Central memory CD4-positive, alpha-beta T cell (primary cell): ENCODE results near the gene CFAP251.
A peak's percentile ranks its signal among the peaks of the same experiment; 100 is the strongest.
"Not testable (repeated sequence)": the region's sequence is repeated elsewhere in the genome, so short reads cannot be mapped to it uniquely, and the experiment has no call there.

Source experiments
- DNase-seq: peaks from one replicate; pipeline ENCODE4 v3.0.0; 2022
- total RNA-seq, 3 experiments: gene quantifications; one replicate each; lab custom pipeline; 2026; lab: John Stamatoyannopoulos, UW

CFAP251 gene
- 1.2 to 3.1 (median 1.9) reads per million in 3 experiments for total RNA-seq

- DNase-seq: peak; percentile 95
These were observed at the start of gene CFAP251 for GRCh38 chr12:121917950-121918678. TSS of gene CFAP251 (plus strand) at chr12:121918592. CDS start at chr12:121921306, 2,714 bp downstream.

DNA sequence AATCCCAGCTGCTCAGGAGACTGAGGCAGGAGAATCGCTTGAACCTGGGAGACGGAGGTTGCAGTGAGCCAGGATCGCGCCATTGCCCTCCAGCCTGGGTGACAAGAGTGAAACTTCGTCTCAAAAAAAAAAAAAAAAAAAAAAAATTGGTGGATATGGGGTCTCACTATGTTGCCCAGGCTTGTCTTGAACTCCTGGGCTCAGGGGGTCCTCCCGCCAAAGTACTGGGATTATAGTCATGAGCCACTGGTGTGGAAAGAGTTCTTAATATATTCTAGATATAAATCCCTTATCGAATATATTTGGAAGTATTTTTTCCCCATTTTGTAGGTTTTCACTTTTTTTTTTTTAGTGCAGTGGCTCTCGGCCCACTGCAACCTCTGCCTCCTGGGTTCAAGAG lies 49.2 kb upstream of the CFAP251 start:
- DNase-seq: not testable (repeated sequence)

- DNase-seq: no peak
These were observed 46.9 kb upstream of the CFAP251 start for GRCh38 chr12:121871467-121871866.

DNA sequence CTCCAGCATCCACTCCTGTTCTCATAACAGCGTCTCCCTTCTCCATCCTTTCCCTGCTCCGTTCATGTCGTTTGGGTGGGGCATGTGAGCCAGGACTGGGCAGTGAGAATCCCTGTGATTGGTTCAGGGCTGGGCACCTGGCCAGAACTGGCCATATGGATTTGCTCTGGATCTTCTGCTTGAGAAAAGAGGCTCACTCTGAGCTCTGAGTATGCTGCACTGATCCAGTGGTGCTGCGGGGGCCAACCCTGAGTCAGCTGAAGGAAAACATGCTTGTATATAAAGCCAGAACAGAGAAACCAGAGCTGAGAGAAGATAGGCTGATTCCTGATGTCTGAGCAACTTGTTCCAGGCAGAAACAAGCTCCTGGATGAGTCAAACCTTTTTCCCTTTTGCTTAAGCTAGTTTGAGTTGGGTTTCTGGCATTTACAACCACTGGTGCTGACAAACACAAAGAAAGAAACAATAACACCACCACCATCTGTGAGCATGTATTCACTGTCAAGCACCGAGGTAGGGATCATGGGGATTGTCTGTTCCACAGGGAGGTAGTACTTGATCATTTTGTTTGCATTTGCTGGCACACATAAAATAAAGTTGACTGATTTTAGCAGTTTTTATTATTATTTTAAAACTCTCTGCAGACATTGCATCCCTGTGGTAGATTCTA lies 45.7 kb upstream of the CFAP251 start:
- DNase-seq: no peak

DNA sequence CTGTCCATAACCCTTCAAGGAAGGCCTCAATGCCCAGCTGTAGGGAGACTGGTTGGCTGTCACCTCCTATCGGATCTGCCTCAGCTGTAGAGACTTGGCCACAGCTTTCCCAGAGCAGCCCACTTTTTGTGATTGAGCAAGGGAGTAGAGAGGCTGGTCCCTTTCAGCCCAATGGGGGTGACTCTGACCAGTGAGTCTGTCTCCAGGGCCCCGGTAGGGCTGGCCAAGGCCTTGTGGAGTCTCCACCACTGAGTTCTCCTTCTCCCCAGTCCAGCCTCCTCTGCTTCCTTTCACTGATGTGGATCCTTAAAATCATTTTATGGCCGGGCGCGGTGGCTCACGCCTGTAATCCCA lies 45.2 kb upstream of the CFAP251 start:
- DNase-seq: no peak

- no peak for DNase-seq
These were observed 44.3 kb upstream of the CFAP251 start for GRCh38 chr12:121874071-121874470.

- DNase-seq: no peak
These were observed 42.8 kb upstream of the CFAP251 start for GRCh38 chr12:121875582-121875981.

GRCh38 chr12:121876080-121876447 lies 42.3 kb upstream of the CFAP251 start:
- not testable (repeated sequence) for DNase-seq

GRCh38 chr12:121883315-121883660 lies 35.1 kb upstream of the CFAP251 start:
- no peak for DNase-seq

DNA sequence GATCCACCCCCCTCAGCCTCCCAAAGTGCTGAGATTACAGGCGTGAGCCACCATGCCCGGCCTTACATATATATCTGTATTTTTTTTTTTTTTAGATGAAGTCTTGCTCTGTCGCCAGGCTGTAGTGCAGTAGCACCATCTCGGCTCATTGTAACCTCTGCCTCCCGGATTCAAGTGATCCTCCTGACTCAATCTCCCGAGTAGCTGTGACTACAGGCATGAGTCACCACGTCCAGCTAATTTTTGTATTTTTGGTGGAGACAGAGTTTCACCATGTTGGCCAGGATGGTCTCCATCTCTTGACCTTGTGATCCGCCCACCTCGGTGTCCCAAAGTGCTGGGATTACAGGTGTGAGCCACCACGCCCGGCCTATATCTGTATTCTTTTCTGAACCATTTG lies 33.3 kb upstream of the CFAP251 start:
- not testable (repeated sequence) for DNase-seq

GRCh38 chr12:121888083-121888477 lies 30.3 kb upstream of the CFAP251 start:
- DNase-seq: no peak

- DNase-seq: peak; percentile 97
These were observed 29.7 kb upstream of the CFAP251 start, which contains the start of gene PSMD9 for GRCh38 chr12:121888478-121889273. TSS of gene PSMD9 (plus strand) at chr12:121888790. CDS start at chr12:121888857, 67 bp downstream.

DNA sequence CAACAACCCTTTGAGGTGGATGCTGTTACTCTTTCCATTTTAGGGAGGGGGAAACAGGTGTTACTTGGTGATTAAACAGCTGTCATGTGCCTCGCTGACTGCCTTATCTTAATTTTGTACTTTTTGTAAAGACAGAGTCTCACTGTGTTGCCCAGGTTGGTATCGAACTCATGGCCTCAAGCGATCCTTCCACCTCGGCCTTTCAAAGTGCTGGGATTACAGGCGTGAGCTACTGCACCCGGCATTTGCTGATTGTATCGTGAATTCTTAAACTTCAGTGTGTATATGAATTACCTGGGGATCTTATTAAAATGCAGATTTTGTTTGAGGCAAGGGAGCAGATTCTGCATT lies 29.1 kb upstream of the CFAP251 start:
- DNase-seq: no peak

DNA sequence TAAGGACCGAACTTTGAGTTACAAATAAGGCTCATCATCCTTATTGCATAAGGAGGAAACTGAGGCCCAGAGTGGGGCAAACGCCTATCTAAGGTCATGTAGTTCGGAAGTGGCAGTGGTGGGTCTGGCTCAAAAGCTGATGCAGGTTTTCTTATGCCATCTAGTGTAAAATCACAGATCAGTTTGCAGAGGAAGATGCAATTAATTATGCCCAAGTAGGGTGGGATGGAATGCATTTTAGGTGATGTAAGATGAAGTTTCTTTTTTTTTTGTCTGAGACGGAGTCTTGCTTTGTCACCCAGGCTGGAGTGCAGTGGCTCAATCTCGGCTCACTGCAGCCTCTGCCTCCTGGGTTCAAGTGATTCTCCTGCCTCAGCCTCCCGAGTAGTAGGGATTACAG lies 28.7 kb upstream of the CFAP251 start:
- DNase-seq: not testable (repeated sequence)

DNA sequence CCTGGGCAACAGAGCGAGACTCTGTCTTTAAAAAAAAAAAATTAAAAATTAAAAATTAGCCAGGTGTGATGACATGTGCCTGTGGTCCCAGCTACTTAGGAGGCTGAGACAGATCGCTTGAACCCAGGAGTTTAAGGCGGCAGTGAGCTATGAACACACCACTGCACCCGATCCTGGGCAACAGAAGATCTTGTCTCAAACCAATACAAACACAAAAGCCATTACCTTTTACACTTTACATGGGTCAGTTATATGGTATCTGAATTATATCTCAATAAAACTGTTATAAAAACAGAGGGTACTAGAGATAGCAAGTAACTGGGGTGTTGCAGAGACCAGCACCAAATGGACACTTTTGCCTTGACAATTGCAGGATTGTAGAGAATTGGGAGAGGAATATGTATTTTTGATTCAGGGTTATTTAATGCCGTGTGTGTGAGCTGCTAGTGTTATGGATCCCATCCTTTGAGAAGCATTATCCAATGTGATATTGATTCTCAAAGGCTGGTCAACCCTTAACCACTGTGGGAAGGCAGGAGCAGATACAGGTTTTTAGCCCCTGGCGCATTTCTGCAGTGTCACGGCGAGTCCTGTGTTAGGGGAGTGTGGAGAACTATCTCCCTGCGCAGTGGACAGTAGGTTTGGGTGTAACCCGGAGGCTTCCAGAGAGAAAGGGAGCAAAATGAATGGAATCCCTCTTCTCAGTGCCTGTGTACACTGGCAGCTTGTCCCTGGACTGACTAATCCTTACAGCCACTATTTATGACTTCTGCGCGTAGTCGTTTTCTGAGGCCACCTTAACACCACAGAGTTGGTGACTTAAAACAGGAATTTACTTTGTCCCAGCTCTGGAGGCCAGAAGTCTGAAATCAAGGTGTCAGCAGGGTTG lies 25.5 kb upstream of the CFAP251 start:
- DNase-seq: no peak

- no peak for DNase-seq
These were observed 24.4 kb upstream of the CFAP251 start for GRCh38 chr12:121893961-121894460.

GRCh38 chr12:121894633-121895032 lies 23.8 kb upstream of the CFAP251 start:
- no peak for DNase-seq

GRCh38 chr12:121898287-121898686 lies 20.1 kb upstream of the CFAP251 start:
- DNase-seq: no peak

GRCh38 chr12:121899590-121899989 lies 18.8 kb upstream of the CFAP251 start:
- DNase-seq: no peak

DNA sequence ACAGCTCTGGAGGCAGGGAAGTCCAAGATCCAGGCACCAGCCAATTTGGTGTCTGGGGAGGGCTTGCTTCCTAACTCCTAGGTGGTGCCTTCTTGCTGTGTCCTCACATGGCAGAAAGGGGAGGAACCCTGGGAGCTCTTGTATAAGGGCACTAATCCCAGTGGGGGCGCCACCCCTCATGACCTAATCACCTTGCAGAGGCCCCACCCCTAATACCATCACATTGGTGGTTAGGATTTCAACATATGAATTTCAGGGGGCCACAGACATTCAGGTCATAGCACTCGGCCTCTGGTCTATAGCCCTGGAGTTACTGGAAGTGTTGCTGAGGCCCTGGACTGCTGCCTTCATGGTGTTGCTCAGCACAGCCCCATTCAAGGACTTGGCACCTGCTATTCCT lies 15.2 kb upstream of the CFAP251 start:
- DNase-seq: no peak

GRCh38 chr12:121905746-121906145 lies 12.6 kb upstream of the CFAP251 start:
- no peak for DNase-seq

- DNase-seq: no peak
These were observed 9.7 kb upstream of the CFAP251 start for GRCh38 chr12:121908702-121909101.
